Measurements from ENCODE around the gene GRID2.
"Not testable (repeated sequence)": the region's sequence is repeated elsewhere in the genome, so short reads cannot be mapped to it uniquely, and the experiment has no call there.

The GRID2 gene

DNA sequence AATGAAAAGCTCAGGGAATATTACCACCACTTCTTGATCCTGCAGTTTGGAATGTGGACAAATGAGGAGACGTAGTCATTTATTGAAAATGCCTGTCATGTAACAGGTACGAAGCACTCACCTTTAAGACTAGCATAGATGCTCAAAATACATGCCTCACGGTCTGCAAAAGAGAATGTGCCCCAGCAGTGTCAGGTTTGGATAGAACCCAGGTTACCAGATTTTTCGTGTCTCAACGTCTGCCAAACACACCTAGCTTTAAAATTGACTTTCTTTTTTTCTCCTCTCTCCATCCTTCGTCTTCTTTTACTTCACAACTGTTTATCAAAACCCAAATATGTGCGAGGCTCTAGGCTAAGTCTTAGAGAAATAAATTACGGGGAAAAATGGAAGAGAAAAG lies 918.0 kb downstream of the GRID2 start:
- no peak for DNase-seq

DNA sequence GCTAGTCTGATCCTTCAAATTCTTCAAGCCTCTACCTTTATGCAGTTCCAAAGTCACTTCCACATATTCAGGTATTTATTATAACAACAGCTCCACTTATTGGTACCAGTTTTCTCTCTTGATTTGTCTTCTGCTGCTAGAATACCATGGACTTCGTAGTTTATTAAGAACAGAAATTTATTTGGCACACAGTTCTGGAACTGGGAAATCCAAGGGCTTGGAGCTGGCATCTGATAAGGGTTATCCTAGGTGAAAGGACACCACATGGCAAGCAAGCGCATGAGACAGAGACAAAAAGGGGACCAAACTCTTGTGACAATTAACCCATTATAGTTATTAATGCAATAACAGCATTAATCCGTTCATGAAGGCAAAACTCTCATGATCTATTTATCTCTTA lies 924.3 kb downstream of the GRID2 start:
- no peak for DNase-seq

DNA sequence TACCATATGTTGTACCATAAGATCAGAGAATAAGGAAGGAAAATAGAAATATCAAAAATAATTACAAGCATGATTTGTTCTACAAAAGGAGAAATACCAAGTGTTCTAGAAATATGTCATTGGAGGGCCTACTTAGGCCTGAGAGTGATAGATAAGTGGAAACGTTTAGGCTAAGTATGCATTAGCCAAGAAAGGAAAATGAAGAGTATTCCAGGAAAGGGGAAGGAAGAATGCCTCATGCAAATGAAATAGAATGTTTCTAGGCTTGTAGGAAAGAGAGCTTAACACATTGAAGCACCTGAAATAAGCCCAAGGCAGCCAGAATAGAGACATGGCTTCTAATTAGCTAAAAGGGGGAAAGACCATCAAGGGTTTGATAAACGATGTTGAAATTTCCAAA lies 929.1 kb downstream of the GRID2 start:
- DNase-seq: no peak

DNA sequence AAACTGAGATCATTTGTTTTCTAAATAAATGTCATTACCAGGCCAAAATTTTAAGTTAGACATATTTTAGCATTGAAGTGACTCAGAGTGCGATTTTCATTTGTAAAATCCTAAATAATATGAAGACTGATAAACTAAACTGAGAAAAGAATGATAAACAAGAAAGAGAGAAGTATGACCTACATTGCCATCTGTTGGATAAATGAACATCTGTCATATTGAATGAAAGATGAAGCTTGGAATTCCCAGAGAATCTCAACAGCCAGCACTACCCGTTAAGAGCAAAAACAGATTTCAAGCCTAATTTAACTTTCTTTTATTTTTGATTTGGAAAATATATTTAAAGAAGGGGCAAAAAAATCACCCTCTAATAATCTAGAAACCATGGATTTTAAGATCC lies 933.8 kb downstream of the GRID2 start:
- DNase-seq: no peak

DNA sequence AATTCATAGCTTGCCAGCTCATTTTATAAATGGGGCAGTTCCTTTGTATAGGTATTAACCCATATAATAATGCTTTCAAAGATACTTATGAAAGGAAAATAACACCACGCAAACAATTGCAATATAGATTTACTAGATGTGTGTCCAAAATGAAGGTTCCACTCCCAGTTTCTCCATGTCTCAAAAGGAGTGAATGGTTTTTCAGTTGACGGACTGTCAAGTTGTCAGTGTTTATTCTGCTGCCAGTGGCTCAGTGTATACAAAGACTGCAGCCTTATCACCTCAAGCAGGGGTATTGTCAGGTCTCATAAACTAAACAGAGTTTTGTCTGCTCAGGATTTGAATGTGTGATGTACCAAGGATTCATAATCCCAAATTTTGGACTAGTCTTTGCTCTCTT lies 939.5 kb downstream of the GRID2 start:
- DNase-seq: no peak

DNA sequence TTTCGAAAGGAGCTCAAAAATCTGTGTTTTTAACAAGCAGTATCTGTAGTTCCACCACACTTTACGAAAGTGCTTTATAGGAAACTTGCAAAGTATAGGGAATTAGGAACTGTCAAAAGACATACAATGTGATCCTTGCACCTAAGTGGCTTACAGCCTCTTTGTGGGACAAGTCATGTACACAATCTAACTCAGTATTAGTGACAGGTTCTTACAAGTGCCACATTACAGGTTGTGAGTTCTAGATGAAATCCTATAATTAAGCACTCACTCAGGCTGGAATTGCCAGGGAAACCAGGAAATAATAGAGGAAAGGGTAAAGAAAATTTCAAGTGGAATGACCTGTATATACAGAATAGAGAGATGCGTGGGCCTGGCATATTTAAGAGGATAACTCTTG lies 957.4 kb downstream of the GRID2 start:
- DNase-seq: no peak

DNA sequence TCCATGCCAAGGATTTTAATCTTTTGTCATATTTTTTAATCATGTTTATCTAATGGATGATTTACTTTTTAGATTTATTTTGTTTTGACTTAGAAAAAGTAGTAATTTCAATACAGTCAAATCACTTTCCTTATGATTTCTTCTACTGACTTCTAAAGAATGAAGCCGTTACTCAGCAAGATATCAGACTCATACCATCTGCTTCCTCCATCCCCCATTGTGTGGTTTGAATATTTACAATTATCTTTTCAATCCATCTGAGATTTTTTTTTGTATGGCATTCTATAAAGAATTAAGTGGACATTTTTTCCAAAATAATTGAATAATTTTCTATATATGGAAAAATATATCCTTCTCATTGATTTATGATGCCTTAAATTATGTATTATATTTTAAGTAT lies 959.4 kb downstream of the GRID2 start:
- DNase-seq: no peak

DNA sequence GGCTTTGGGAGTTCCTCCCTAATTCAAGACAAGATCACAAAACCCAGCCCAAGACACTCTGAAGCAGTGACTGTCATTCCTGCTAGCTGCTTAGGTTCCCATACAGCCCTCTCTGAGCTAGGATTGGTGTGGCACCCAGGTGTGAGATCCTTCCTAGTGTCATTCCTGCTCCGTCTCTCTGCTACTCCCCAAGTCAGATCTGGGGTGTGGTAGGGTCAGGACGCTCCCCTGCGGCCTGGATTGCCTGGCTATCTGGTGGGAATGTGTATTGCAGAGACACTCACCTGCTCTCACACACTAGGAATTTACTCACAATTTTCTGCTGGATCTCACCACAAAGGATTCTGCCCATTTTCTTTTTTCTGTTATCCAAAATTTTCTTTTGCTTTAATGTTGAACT lies 964.0 kb downstream of the GRID2 start:
- DNase-seq: no peak

DNA sequence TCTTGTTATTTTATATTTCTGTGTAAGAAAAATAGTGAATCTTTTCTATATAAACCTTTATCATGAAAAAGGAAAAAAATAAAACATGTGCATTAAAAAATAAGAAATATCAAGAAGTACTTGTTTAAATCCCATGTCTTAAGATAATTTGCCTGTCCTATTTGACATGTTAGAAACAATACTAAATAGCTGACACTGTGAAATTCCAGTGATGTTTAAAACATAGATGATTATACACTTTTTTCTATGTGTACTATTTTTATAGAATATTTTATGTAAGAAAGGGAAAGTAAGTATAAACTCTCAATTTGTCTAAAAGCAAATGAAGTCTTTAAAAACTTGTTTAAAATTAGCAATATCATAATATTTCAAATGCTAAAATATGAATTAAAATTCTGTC lies 981.6 kb downstream of the GRID2 start:
- DNase-seq: no peak

DNA sequence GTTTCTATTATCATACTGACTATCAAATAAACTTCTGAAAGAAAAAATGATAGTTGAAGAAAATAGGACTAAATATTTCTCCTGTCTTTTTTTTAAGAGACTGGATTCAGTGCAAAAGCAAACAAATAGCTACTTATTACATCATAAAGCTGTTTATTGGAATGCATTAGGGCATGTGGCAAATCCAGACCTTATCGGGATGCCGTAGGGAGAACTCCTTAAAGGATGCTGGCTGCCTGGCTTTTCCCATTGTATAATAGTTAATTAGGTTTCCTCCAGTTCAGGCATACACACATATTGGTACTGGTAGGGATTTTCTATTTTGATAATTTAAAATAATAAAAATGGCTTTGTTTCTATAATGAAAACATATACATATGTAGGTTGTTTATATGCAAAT lies 985.5 kb downstream of the GRID2 start:
- no peak for DNase-seq

DNA sequence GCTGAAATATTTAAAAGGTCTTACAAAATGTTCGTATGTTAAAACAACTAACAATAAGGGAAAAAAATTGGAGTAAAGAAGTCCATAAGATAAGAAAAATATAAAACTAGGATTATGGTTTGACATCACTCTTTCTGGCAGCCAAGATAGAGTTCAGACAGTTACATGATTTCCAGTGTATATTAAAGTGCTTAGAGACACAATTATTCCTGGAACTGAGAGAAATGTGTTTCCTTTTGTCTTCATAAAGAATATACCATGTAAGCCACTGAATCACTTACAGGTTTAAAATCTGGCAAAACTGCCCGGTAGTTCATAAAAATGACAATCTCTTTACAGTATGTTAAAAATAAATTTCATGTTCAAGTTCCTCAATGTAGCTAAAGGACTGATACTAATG lies 986.1 kb downstream of the GRID2 start:
- no peak for DNase-seq

DNA sequence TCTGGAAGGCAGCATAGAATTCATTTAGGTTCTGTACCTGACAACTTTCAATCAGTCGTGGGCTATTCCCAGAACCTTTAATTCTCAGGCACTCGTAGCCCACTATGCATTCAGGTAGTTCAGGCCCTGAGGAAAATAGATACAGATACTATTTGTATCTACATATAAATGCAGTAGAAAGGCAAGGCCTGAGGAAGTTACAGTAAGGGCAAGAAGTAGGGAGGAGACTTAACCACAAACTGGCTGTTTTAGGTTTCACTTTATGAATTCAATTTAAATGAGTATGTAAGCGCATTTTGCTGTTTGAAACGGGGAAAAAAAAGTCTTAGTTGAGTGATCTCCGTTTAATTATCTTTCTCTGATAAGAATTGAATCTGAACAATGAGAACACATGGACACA lies 995.4 kb downstream of the GRID2 start:
- no peak for DNase-seq

DNA sequence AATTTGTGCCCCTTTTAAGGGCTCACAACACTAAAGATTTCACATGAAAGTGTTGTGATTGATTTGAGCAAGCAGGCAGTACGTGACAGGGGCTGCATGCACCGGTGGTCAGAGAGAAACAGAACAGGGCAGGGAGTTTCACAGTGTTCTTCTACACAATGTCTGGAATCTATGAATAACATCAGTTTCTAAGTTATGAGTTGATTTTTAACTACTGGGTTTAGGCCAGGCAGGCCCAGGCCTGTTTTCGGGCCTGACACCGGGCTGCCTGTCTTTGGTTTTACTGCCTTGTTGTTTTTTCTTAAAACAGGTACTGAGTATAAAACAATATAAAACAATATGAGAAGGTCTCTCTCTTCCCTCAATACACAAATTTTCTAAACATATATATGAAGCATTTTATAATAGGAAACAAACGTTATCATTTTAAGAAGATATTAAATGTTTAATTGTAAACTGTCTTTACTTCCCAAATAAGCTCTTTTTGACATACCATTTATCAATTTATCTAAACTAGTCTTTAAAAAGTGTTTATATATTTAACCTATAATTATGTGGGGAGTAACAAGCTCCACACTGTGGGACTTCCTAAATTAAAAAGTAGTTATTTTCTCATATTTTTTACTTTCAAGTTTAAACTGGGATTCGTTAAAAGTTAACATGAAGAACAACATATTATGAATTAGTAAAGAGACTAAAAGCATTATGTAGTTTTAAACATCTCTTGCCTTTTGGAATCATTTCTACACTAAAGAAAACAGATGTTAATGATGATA lies 997.2 kb downstream of the GRID2 start:
- DNase-seq: not testable (repeated sequence)

DNA sequence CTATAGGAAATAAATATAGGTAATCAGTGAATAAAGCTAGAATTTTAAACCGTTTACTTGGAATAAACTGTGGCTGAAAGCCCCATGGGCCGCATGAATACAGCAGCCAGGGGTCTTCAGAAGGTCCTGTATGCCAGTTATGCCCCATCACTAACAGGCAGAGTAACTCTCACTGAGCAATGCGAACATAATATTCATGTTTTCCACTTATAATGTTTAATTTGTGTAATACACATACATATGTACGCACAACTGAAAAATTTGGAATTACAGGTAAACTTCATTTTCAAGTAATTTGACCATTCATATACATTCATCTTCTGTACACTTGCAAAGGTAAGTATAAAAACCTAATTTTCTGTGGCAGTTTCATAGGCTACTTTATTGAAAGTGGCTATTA lies 998.5 kb downstream of the GRID2 start:
- DNase-seq: no peak

DNA sequence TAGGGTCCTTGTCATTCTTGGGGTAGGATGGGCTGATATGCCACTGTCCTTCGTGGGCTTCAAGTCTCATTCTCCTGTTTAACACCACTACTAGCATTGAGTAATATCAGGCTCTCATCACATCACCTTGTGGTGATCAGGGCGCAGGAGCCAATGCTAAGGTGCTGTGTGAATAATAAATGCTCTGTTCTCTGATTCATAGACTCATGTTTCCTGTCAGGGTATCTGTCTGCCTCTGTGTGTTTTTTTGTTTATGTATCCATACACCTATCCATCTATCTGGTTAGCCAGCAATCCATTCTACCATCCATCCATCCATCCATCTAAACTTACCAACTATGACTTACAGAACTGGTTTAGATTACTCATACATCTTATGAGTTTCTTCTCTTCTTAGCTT lies 999.7 kb downstream of the GRID2 start:
- no peak for DNase-seq

DNA sequence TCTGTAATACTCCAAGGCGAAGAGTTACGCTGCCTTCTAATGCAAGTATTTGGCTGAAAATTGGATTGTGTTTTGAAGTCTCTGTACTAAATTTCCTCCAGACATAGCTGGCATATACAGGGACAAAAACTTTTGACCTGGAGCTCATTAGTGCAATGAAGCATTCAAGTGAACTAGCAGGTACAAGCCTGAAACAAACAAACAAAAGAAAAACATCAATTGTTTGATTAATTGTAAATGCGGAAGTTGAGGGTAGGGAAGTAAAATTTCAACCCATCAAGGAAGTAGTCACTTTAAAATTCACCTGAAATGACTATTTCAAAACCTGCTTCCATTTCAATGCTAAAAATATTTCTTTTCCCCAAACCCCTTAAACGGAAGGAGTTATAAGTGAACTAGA lies 1008.5 kb downstream of the GRID2 start:
- DNase-seq: no peak

DNA sequence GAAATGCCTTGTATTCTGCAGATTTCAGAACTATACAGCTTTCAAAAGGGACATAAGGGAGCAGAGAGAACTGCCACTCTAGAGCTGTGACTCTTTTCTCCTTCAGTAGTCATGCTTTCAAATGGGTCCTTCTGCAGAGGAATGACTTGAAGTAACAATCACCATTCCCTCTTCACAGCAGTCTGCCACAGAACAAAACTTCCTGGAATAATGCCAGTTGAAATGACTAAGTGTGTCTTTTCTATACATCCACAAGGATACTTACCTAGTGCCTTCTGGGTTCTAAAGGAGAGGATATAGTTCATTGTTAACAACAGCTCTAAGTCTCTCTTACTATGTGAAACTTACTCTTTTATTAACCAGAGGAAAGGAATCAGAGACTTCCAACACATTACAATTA lies 1009.4 kb downstream of the GRID2 start:
- DNase-seq: no peak

DNA sequence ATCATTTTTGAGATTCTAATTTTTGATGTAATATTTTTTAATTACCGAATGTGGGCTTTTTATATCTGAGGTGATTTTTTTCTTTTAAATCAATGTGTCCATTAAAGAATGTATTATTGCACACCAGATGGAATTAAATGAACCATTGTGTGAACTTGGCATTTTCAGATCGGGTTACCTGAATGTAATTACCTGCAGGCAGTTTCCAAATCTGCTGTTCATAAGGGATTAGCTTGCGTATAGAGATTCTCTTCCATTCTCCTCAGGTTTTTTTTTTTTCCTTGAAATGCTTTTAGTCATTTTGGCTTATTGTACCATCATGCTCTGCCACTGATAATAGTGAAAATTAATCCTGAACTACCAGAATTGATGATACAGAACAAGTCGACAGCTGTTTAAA lies 1013.3 kb downstream of the GRID2 start:
- no peak for DNase-seq

DNA sequence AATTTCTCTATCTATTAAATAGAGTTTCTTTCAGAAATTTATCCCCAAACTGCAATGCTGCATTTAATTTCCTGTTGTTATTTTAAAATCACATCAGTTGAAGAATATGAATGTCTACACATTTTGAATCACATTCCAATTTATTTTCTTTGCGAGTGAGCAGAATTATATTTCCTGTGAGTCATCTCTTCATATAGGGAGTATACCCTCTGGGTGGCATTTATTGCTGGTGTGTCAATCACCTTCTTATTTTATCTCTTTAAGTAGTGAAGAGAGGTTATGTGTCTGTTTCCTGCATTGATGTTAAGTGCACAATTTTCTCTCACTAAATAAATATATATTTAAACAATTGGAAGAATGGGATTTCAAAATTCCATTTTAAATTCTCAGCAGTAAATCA lies 1013.8 kb downstream of the GRID2 start:
- no peak for DNase-seq

DNA sequence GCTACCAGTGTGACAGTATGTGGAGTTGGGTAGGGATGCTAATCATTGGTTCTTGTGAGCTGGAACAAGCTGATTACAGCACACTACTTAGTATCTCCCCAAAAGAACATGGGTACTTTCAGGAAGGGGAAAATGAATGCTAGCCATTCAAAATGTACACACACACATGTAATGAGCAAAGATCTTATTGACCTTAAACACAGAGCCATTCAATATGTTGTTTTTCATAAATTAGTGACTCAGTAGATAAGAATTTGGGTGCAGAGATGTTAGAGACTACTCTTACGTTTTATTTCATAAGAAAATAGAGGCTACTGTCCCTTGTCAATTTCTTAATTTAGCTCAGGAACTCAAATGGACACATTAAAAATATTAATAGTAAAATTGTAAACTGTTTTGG lies 1015.3 kb downstream of the GRID2 start:
- no peak for DNase-seq

DNA sequence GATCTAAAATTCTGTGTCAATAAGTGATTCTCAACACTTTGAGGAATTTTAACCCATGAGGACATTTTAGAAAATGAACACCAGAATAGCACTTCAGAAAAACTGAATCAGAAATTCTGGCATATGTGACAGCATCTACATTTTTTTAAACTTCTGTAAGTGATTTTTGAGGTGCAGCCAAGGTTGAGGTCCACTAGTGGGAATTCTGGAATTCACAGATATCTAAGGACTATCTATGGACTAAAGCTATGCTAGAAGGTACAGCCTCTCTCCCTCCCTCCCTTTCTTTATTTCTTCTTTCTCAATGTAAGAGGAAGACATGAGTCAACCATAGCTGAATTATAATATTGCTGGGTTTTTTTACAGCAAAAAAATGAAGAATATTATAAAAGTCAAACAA lies 1016.6 kb downstream of the GRID2 start:
- no peak for DNase-seq

DNA sequence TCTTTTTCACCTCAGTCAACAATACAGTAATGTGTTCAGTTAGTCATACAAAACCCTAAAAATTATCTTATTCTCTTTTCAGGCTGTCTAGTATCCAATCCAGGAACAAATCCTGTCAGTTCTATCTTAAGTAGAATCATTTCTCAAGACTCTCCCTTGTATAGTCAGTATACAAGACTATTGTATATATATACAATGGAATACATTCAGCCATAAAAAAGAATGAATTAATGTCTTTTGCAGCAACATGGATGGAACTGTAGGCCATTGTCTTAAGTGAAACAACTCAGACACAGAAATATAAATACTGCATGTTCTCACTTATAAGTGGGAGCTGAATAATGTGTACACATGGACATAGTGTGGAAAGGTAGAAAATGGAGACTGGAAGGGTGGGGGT lies 1023.6 kb downstream of the GRID2 start:
- DNase-seq: no peak

DNA sequence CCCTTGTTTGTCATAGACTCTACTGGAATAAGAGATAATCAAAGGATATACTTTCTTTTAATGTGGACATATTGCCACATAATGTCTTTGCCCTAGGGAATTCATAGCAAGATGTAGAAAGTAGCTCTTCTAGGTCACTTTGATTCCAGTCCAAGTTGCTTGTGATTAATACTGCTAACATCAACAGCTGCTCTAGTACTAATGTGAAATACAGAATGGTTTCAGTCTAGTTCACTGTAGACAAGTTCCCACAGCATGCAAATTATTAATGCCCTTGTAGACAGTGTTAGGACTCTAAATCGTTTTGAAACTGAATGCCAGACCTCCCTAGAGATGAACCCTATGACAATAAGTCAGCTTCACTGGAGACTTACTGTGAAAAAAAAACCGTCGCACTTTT lies 1030.2 kb downstream of the GRID2 start:
- no peak for DNase-seq

DNA sequence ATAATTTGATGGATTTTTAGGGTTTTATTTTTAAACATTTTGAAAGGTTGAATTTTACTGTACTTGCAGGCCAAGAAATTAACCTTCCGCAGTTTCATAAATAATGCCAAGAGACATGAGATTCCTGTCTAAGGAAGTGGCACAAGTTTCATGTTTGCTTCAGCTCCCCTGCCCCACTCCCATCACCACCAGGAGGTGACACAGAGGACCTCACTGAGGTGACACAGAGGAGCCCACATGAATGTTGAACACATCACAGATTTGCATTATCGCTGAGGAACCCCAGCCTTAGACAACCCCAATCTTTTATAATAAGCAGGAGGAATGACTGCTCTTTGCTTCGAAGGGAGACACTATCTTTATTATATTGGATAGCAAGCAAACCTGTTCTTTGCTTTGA lies 1033.4 kb downstream of the GRID2 start:
- no peak for DNase-seq

DNA sequence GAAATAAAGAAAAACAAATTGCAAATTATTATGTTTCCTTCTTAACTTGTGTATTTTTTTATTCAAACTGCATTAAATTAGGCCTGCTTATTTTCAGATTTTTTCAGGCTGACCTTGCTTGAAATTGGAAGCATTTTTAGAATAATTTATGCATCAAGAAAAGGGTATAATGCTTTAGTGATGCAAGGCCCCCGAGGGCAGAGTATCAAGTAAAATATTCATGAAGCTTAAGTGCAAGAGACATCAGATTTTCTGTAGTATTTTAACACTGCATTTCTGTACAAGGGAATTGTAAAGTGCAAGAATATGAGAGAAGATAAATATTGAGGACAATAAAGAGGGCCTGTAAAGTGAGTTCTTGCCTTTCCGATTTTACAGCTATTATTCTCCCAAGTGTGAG lies 1039.0 kb downstream of the GRID2 start:
- DNase-seq: no peak

DNA sequence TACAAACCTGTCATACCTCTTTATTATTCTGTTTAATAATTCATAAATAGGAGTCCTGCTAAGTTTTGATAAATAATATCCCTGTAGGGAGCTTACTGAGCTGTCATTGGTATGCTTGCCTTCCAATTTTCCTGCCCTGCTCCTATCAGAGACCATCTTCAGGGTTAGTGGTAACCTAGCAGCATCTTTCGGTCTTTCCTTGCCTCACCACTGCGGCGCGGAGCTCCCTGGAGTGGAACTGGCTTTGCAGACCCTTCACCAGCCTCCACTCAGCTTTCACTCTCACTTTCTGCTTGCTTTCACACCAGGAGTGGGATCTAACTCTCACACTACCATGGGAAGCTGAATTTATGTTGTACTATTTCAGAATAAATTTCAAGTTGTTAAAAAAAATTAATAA lies 1043.1 kb downstream of the GRID2 start:
- no peak for DNase-seq
